IPS-20b (cell line): Measurements from ENCODE around the gene CD207.
"Not testable (repeated sequence)": the region's sequence is repeated elsewhere in the genome, so short reads cannot be mapped to it uniquely, and the experiment has no call there.

Experiments
- H3K27ac ChIP-seq: one replicate; pipeline ENCODE4 v1.5.1; 2013; ENCODE audit warnings: low read length
- H3K27me3 ChIP-seq: 2 replicates; pipeline ENCODE4 v1.6.1; 2013; ENCODE audit warnings: mild to moderate bottlenecking, low read length, inconsistent platforms; ENCODE audit not compliant: insufficient read depth
- H3K36me3 ChIP-seq: 2 replicates; pipeline ENCODE4 v1.6.1; 2013; ENCODE audit warnings: low read depth, mild to moderate bottlenecking, inconsistent platforms, low read length, moderate library complexity; ENCODE audit not compliant: insufficient read depth
- H3K4me1 ChIP-seq: 2 replicates; pipeline ENCODE4 v1.6.1; 2013; ENCODE audit warnings: mild to moderate bottlenecking, control low read depth, inconsistent platforms, low read length, moderate library complexity; ENCODE audit not compliant: insufficient read depth
- H3K4me3 ChIP-seq: 2 replicates; pipeline ENCODE4 v1.5.1; 2013; ENCODE audit warnings: mild to moderate bottlenecking, low read length, inconsistent platforms
- H3K9ac ChIP-seq: 2 replicates; pipeline ENCODE4 v1.6.1; 2013; ENCODE audit warnings: low read depth, mild to moderate bottlenecking, inconsistent platforms, low read length, moderate library complexity
- H3K9me3 ChIP-seq: 2 replicates; pipeline ENCODE4 v1.6.1; 2013; ENCODE audit warnings: mild to moderate bottlenecking, low read depth, low read length, inconsistent platforms; ENCODE audit not compliant: insufficient read depth

The CD207 gene

DNA sequence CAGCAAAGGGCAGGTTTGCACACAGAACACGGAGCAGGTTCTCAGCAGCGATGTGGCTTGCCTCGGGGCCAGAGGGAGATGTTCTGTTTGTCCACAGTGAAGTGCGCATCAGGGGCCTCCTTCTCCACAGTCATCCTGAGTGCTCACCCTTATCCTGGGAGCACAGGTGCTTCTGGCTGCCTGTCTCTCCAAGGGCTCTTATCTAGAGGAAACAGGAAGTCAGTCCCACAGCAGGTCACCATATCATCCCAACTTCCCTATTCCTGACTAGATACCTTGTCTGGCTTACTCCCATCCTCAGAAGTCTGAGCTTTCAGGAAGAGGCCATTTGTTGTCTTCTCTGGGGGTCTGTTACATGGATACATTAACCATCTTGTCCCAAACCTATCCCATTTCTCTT, at the start of gene CD207:
CD207 (minus strand) TSS at position 174 of the 400 bp plus-strand sequence; CDS start at position 134, 40 bp downstream.
- Histone ChIP-seq H3K4me1 (no peaks in the 10 kb centered on the region), H3K9me3 (no peaks in the 10 kb centered on the region), H3K27me3 (no peaks in the 10 kb centered on the region; the same call in 1 of the 2 replicates)

DNA sequence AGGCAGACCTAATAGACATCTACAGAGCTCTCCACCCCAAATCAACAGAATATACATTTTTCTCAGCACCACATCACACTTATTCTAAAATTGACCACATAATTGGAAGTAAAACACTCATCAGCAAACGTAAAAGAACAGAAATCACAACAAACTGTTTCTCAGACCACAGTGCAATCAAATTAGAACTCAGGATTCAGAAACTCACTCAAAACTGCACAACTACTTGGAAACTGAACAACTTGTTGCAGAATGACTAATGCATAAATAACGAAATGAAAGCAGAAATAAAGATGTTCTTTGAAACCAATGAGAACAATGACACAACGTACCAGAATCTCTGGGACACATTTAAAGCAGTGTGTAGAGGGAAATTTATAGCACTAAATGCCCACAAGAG, 42.9 kb upstream of the CD207 start:
- not testable (repeated sequence) for H3K9me3 ChIP-seq, H3K27ac ChIP-seq, H3K9ac ChIP-seq, H3K4me3 ChIP-seq, H3K4me1 ChIP-seq, H3K36me3 ChIP-seq
- peaks cover 94% of the 10 kb centered on the region for H3K27me3 ChIP-seq

More for the DNA sequence above, at the start of gene CD207:
- Histone ChIP-seq H3K9ac (no peak within 1 kb of the TSS), H3K36me3 (no peaks in the 10 kb centered on the region), H3K27ac (no peak within 1 kb of the TSS), H3K4me3 (no peak within 1 kb of the TSS)

DNA sequence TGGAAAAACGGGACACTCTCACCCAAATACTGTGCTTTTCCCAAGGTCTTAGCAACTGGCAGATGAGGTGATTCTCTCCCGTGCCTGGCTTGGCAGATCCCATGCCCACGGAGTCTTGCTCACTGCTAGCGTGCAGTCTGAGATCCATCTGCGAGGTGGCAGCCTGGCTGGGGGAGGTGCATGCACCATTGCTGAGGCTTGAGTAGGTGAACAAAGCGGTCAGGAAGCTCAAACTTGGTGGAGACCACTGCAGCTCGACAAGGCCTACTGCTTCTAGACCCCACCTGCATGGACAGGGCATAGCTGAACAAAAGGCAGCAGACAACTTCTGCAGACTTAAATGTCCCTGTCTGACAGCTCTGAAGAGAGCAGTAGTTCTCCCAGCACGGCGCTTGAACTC, 40.5 kb upstream of the CD207 start:
- H3K27ac ChIP-seq, H3K9ac ChIP-seq, H3K36me3 ChIP-seq, H3K9me3 ChIP-seq, H3K4me1 ChIP-seq, H3K4me3 ChIP-seq: not testable (repeated sequence)
- H3K27me3 ChIP-seq = peaks cover 95% of the 10 kb centered on the region

DNA sequence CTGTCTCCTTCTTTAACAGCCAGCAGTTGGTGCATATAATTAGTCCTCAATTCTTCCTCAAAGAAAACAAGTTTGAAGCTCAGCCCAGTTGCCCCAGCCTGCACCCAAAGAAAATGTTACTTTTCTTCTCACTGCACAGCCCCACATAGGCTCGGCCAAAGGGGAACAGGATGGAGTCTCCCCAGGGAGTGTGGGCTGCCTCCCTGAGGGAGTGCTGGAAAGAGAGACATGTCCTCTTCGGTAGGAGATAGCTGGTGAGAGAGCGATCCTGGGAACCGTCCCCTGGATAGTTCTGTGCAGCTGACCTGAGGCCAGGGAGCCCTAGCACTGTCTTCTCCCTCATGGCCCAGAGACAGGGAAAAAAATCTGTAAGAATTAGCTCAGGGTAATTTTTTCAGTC, 37.9 kb upstream of the CD207 start:
- Histone ChIP-seq H3K9me3 (no peaks in the 10 kb centered on the region), H3K27ac (no peak overlapping the region), H3K36me3 (no peaks in the 10 kb centered on the region), H3K4me3 (no peak overlapping the region), H3K4me1 (no peaks in the 10 kb centered on the region), H3K9ac (no peak overlapping the region), H3K27me3 (peaks cover 89% of the 10 kb centered on the region)

DNA sequence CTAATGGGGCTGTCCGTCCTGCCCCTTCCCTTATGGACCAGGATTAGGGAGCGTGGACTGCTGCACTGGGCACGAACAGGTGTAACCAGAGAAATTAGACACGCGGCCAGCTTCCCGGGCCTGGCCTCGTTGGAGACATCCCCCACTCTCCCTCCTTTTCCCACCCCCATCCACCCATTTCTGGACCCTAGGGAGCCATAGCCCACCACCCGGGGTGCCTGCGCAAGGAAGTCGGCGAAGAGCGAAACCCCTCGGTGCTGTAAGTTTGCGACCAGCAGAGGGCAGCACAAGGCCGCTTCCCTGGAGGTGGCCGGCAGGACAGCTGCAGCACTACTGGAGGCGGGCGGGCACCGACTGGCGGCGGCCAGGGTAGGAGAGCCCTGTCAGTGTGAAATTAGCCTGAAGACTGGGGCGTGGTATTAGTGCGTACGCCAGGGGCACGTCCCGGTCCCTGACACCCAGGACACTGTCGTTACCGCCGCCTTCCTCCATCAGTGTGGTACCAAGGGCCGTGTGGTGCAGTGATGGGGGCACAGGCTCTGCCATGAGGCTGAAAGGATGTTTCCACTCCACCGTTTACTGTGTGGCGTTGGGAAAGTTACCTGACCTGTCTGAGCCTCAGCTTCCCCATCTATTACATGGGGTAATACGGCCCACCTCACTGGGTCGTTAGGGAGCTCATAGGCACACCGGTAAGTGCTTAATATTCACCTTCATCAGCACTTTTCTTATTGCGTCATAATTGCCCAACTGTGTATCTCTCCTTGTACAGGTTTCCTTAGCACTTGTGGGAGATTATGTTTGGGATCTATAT, 36.0 kb upstream of the CD207 start:
- no peak overlapping the region for H3K9ac ChIP-seq
- no peaks in the 10 kb centered on the region for H3K9me3 ChIP-seq
- H3K27me3 ChIP-seq = peaks cover 73% of the 10 kb centered on the region
- H3K27ac ChIP-seq = no peak overlapping the region
- no peaks in the 10 kb centered on the region for H3K36me3 ChIP-seq
- no peaks in the 10 kb centered on the region for H3K4me1 ChIP-seq
- no peak overlapping the region for H3K4me3 ChIP-seq

DNA sequence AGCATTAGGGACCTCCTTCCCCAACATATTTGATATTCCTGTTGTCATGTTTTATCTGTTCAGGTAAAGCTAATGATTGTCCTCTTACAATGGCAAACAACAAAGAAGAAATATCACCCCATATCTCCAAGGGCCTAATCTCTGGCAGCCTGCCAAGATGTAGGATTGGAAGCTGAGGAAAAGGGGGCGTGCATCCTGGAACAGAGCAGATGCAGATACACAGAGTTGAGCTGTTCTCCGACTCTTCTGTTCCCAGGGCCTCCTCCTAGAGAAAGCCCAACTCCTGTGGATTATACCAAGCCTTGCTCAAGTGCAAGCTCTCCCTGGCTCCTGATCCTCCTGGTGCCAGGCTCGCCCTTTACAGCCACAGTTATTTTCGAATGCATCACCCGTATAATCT, 35.2 kb upstream of the CD207 start:
- Histone ChIP-seq H3K9ac (no peak overlapping the region), H3K9me3 (no peaks in the 10 kb centered on the region), H3K27me3 (peaks cover 71% of the 10 kb centered on the region), H3K27ac (no peak overlapping the region), H3K36me3 (no peaks in the 10 kb centered on the region), H3K4me1 (no peaks in the 10 kb centered on the region), H3K4me3 (no peak overlapping the region)

DNA sequence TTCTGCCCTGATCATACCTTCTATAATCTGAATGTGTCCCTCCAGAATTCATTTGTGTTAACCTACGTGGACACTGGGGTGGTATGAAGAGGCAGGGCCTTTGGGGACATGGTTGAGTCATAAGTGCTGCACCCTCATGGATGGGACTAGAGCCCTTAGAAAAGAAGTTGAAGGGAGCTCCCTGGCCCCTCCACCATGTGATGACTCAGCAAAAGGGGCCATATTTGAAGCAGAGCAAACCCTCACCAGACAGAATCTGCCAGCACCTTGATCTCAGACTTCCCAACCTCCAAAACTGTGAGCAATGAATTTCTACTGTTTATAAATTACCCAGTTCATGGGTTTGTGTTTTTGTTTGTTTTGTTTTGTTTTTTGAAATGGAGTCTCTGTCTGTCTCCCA, 33.4 kb upstream of the CD207 start:
- Histone ChIP-seq H3K27me3 (peaks cover 70% of the 10 kb centered on the region), H3K4me1 (no peaks in the 10 kb centered on the region), H3K9ac (no peak overlapping the region), H3K4me3 (no peak overlapping the region), H3K9me3 (no peaks in the 10 kb centered on the region), H3K27ac (no peak overlapping the region), H3K36me3 (no peaks in the 10 kb centered on the region)

DNA sequence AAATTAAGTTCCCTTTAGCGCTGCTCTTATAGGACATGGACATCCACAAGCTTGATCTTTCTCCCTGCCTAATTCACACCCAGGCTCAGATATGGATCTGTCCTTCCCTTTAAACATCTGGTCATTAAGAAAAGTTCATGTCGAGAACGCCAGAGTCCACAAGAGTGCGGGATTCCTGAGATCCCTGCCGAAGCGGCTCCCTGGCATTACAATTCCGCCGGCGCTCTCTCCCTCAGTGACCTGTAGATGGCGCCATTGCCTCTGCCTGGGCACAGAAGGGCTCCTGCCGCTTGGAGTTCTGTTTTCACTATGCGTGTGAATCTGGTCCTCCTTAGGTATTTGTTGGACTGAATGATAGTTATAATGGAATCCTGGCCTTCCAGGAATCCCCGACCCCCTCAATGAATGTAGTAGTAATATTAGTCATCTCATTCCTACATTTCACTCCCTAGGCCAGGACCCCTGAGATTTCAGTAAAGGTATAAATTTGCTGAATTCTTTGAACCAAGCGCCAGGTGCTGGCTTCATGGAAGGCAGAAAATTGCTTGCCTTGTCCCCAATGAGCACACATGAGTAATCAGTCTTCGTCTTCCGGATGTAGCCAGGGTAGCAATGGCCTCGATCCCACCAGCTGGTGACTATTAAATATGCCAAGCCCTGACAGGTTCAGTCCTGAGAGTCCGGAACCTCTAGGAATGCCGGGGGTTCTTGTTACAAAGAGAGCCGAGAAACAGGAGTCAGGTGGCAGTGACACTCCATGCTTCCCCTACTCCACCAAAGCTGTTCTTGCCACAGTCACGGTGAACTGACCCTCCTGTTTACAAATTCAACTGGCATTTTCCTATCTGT, 26.4 kb upstream of the CD207 start:
- Histone ChIP-seq H3K36me3 (no peaks in the 10 kb centered on the region), H3K4me1 (no peaks in the 10 kb centered on the region), H3K4me3 (no peak overlapping the region), H3K9ac (no peak overlapping the region), H3K9me3 (no peaks in the 10 kb centered on the region), H3K27me3 (peaks cover 87% of the 10 kb centered on the region), H3K27ac (no peak overlapping the region)

DNA sequence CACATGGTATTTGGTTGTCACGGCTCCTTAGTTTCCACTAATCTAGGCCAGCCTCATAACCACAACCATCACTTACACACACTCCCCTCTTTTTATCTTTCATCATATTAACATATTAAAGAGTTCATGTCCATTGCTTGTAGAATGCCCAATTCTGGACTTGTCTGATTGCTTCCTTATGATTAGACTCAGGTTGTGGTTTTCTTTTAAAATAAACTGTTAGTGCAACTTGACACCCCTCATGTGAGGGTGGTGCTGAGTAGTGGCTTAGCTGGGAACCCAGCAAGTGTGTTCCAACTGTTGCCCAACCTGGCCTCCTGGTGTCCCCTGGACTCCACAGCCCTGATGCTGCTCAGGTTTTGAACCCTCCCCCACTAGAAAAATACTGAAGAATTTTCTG, 20.1 kb upstream of the CD207 start:
- H3K27ac ChIP-seq = no peak overlapping the region
- no peaks in the 10 kb centered on the region for H3K4me1 ChIP-seq
- peaks cover 32% of the 10 kb centered on the region for H3K27me3 ChIP-seq
- H3K4me3 ChIP-seq = no peak overlapping the region
- H3K9ac ChIP-seq = no peak overlapping the region
- no peaks in the 10 kb centered on the region for H3K9me3 ChIP-seq
- no peaks in the 10 kb centered on the region for H3K36me3 ChIP-seq

DNA sequence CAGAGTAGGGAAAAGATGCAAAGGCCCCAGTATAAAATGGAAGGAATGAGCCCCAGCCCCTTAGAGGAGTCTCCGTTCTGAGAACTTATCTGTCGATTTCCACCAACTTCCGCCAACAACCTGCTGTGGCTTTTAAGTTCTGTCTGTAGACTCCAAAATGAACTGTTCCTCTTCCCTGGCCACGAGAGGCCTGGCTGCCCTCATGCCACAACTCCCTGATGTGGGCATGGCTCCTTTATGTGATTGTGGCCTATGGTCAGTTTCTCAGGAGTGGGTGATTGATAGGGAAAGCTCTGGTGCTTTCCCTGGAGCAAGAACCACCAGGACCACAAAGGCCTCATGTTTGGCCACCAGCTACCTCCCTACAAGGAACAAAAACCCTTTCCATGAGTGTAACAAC, 18.8 kb upstream of the CD207 start:
- H3K27ac ChIP-seq = no peak overlapping the region
- H3K9ac ChIP-seq = no peak overlapping the region
- H3K9me3 ChIP-seq = no peaks in the 10 kb centered on the region

DNA sequence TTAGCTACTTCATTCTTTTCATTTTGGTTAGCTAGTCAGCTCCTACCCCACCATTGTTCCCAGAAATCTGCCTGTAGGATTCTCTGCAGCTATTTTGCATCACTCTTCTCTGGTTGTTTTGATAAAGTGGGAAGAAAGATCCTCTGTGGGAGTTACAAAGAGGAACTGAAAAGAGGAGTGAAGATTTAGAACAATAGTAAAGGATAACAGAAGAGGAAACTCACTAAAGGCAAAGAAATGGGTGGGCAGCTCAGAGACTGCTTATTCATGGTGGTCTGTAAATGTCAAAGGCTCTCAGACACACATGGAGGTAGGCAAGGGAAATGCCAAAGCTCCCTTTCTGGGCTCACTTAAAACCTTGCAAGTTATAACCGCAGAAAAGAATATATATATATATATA, 17.2 kb upstream of the CD207 start:
- no peak overlapping the region for H3K4me3 ChIP-seq
- no peak overlapping the region for H3K27ac ChIP-seq
- no peaks in the 10 kb centered on the region for H3K36me3 ChIP-seq
- H3K27me3 ChIP-seq = peaks cover 3% of the 10 kb centered on the region
- H3K9me3 ChIP-seq = no peaks in the 10 kb centered on the region
- no peak overlapping the region for H3K9ac ChIP-seq
- H3K4me1 ChIP-seq = no peaks in the 10 kb centered on the region

More for the DNA sequence above, 18.8 kb upstream of the CD207 start:
- Histone ChIP-seq H3K36me3 (no peaks in the 10 kb centered on the region), H3K4me3 (no peak overlapping the region), H3K27me3 (peaks cover 19% of the 10 kb centered on the region), H3K4me1 (no peaks in the 10 kb centered on the region)

DNA sequence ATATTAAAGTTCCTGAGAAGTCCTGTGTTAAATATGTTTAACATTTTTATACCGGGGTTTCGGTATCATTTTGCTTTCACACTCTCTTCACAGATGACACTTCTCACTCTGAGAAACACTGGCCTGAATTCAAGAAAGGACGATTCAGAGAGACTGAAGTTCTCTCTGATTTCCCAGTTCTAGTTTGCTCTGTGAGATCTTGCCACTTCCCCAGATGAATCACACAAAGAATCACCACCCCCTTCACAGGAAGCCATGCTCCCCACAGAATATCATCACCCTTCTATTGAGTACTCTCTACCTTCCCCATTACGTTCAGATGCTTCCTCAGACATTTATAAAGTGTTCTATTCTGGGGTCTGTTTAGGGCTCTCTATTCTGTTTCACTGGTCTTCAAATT, 16.1 kb upstream of the CD207 start:
- Histone ChIP-seq H3K4me1 (no peaks in the 10 kb centered on the region), H3K36me3 (no peaks in the 10 kb centered on the region), H3K4me3 (no peak overlapping the region), H3K9me3 (no peaks in the 10 kb centered on the region), H3K27ac (no peak overlapping the region), H3K9ac (no peak overlapping the region), H3K27me3 (no peaks in the 10 kb centered on the region; the same call in 1 of the 2 replicates)
